Measurements from ENCODE around the gene PPIL4. TPM values are rescaled to one million over a fixed set of nuclear protein-coding genes. Genes with fewer than 3 reads are reported as not detected.

Gene PPIL4
- total RNA-seq, 1 experiment from 2014 or later: 43.0 TPM

- H3K36me3 ChIP-seq (ENCODE audit: insufficient read depth, low read length, poor library complexity, severe bottlenecking): no peaks in the 10 kb centered on the region
Measured at GRCh38 chr6:149480502-149481280, 65.2 kb downstream of the PPIL4 start.

GRCh38 chr6:149478631-149479314 lies 67.1 kb downstream of the PPIL4 start:
- DNase-seq (ENCODE audit: low spot score): no peak
- Histone ChIP-seq H3K27me3 (replicated peaks; ENCODE audit: insufficient read depth, low read depth, low read length, poor library complexity) (no peaks in the 10 kb centered on the region), H3K9me3 (ENCODE audit: low read depth, low read length, poor library complexity, severe bottlenecking) (no peaks in the 10 kb centered on the region), H3K4me1 (ENCODE audit: insufficient read depth, low read length, poor library complexity, severe bottlenecking) (peaks cover 8% of the 10 kb centered on the region), H3K4me3 (ENCODE audit: low read depth, low read length, poor library complexity, severe bottlenecking) (no peak overlapping the region), H3K27ac (ENCODE audit: low read depth, low read length, poor library complexity, severe bottlenecking) (no peak overlapping the region), H3K36me3 (ENCODE audit: insufficient read depth, low read length, poor library complexity, severe bottlenecking) (no peaks in the 10 kb centered on the region)
- POLR2A ChIA-PET (ENCODE audit: low non-redundant PET): no interaction called here
- intact Hi-C loops (cut with micrococcal nuclease; ENCODE audit: unreplicated experiment): no loop called here
- no peak for TF ChIP-seq CTCF (conservative IDR thresholded peaks at IDR 0.05; ENCODE audit: low read depth, low read length)
- no peak for TF ChIP-seq EZH2 (IDR thresholded peaks at IDR 0.05; ENCODE audit: borderline replicate concordance, low read depth, low read length, poor library complexity, severe bottlenecking)
- CTCF ChIA-PET: no interaction called here
- BruUV-seq (replicated peaks): no TSS peak

More at GRCh38 chr6:149480502-149481280, 65.2 kb downstream of the PPIL4 start:
- TF ChIP-seq EZH2 (IDR thresholded peaks at IDR 0.05; ENCODE audit: borderline replicate concordance, low read depth, low read length, poor library complexity, severe bottlenecking): no peak
- TF ChIP-seq CTCF (conservative IDR thresholded peaks at IDR 0.05; ENCODE audit: low read depth, low read length): no peak
- Histone ChIP-seq H3K9me3 (ENCODE audit: low read depth, low read length, poor library complexity, severe bottlenecking) (no peaks in the 10 kb centered on the region), H3K27me3 (replicated peaks; ENCODE audit: insufficient read depth, low read depth, low read length, poor library complexity) (no peaks in the 10 kb centered on the region), H3K27ac (ENCODE audit: low read depth, low read length, poor library complexity, severe bottlenecking) (no peak overlapping the region), H3K4me3 (ENCODE audit: low read depth, low read length, poor library complexity, severe bottlenecking) (no peak overlapping the region), H3K4me1 (ENCODE audit: insufficient read depth, low read length, poor library complexity, severe bottlenecking) (peaks cover 15% of the 10 kb centered on the region)
- intact Hi-C loops (cut with micrococcal nuclease; ENCODE audit: unreplicated experiment): no loop called here
- POLR2A ChIA-PET (ENCODE audit: low non-redundant PET): no interaction called here
- CTCF ChIA-PET: no interaction called here
- BruUV-seq (replicated peaks): no TSS peak
- no peak for DNase-seq (ENCODE audit: low spot score)

GRCh38 chr6:149477544-149477943 lies 68.3 kb downstream of the PPIL4 start:
- ChIA-PET POLR2A (ENCODE audit: low non-redundant PET) (no interaction called here), CTCF (no interaction called here)

More at GRCh38 chr6:149477544-149477943, 68.3 kb downstream of the PPIL4 start:
- peaks cover 18% of the 10 kb centered on the region for H3K4me1 ChIP-seq (ENCODE audit: insufficient read depth, low read length, poor library complexity, severe bottlenecking)
- no peak for DNase-seq (ENCODE audit: low spot score)
- intact Hi-C loops (cut with micrococcal nuclease; ENCODE audit: unreplicated experiment): no loop called here
- BruUV-seq (replicated peaks): no TSS peak
- TF ChIP-seq EZH2 (IDR thresholded peaks at IDR 0.05; ENCODE audit: borderline replicate concordance, low read depth, low read length, poor library complexity, severe bottlenecking) (no peak), CTCF (conservative IDR thresholded peaks at IDR 0.05; ENCODE audit: low read depth, low read length) (no peak)
- no peaks in the 10 kb centered on the region for H3K27me3 ChIP-seq (replicated peaks; ENCODE audit: insufficient read depth, low read depth, low read length, poor library complexity)
- H3K27ac ChIP-seq (ENCODE audit: low read depth, low read length, poor library complexity, severe bottlenecking): no peak overlapping the region
- no peak overlapping the region for H3K4me3 ChIP-seq (ENCODE audit: low read depth, low read length, poor library complexity, severe bottlenecking)
- H3K36me3 ChIP-seq (ENCODE audit: insufficient read depth, low read length, poor library complexity, severe bottlenecking): no peaks in the 10 kb centered on the region
- no peaks in the 10 kb centered on the region for H3K9me3 ChIP-seq (ENCODE audit: low read depth, low read length, poor library complexity, severe bottlenecking)

All from A673 (cell line).